ENCODE measurements around the gene REL. TPM values are rescaled to one million over a fixed set of nuclear protein-coding genes. Genes with fewer than 3 reads are reported as not detected.
A peak's percentile ranks its signal among the peaks of the same experiment; 100 is the strongest.

REL gene
- total and polyA plus RNA-seq, 9 of the 15 experiments (the other 6 are each of a cell fraction or from before 2014, with no cell fraction given), result 0.63 to 8.6 (median 6.3) TPM

GRCh38 chr2:60881047-60881932, at the start of gene REL (continued):
- TF ChIP-seq, protein P1, sequence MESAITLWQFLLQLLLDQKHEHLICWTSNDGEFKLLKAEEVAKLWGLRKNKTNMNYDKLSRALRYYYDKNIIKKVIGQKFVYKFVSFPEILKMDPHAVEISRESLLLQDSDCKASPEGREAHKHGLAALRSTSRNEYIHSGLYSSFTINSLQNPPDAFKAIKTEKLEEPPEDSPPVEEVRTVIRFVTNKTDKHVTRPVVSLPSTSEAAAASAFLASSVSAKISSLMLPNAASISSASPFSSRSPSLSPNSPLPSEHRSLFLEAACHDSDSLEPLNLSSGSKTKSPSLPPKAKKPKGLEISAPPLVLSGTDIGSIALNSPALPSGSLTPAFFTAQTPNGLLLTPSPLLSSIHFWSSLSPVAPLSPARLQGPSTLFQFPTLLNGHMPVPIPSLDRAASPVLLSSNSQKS (CRISPR knock-in tag; IDR thresholded peaks at IDR 0.05), result no peak
- no peak for TF ChIP-seq CREB5 (CRISPR knock-in tag; IDR thresholded peaks at IDR 0.05)
- 0 out of 2 replicates have a peak, but pooled peaks have one; percentile 64 for TF ChIP-seq ZBTB1 (CRISPR knock-in tag; IDR thresholded peaks at IDR 0.05; ENCODE audit: borderline replicate concordance, low read depth)
- peak; percentile 60; the same call in 1 of the 2 replicates for TF ChIP-seq MTA3 (IDR thresholded peaks at IDR 0.05; ENCODE audit: borderline replicate concordance)
- TF ChIP-seq BACH1 (tag; IDR thresholded peaks at IDR 0.05), result no peak
- peak; percentile 75; the same call in 1 of the 2 replicates for TF ChIP-seq E2F5 (CRISPR knock-in tag; IDR thresholded peaks at IDR 0.05)
- TF ChIP-seq ZNF224 (CRISPR knock-in tag; IDR thresholded peaks at IDR 0.05), result no peak
- TF ChIP-seq, protein P2, sequence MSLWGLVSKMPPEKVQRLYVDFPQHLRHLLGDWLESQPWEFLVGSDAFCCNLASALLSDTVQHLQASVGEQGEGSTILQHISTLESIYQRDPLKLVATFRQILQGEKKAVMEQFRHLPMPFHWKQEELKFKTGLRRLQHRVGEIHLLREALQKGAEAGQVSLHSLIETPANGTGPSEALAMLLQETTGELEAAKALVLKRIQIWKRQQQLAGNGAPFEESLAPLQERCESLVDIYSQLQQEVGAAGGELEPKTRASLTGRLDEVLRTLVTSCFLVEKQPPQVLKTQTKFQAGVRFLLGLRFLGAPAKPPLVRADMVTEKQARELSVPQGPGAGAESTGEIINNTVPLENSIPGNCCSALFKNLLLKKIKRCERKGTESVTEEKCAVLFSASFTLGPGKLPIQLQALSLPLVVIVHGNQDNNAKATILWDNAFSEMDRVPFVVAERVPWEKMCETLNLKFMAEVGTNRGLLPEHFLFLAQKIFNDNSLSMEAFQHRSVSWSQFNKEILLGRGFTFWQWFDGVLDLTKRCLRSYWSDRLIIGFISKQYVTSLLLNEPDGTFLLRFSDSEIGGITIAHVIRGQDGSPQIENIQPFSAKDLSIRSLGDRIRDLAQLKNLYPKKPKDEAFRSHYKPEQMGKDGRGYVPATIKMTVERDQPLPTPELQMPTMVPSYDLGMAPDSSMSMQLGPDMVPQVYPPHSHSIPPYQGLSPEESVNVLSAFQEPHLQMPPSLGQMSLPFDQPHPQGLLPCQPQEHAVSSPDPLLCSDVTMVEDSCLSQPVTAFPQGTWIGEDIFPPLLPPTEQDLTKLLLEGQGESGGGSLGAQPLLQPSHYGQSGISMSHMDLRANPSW (CRISPR knock-in tag; IDR thresholded peaks at IDR 0.05), result no peak
- no peak for TF ChIP-seq PRMT5 (CRISPR knock-in tag; IDR thresholded peaks at IDR 0.05)
- TF ChIP-seq, protein P3, sequence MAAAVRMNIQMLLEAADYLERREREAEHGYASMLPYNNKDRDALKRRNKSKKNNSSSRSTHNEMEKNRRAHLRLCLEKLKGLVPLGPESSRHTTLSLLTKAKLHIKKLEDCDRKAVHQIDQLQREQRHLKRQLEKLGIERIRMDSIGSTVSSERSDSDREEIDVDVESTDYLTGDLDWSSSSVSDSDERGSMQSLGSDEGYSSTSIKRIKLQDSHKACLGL (CRISPR knock-in tag; IDR thresholded peaks at IDR 0.05; ENCODE audit: borderline replicate concordance, poor library complexity, severe bottlenecking), result no peak
- peak; percentile 34; the same call in 1 of the 2 replicates for TF ChIP-seq SMARCC2 (IDR thresholded peaks at IDR 0.05; ENCODE audit: low read depth)
- TF ChIP-seq ZNF583 (CRISPR knock-in tag; IDR thresholded peaks at IDR 0.05), result no peak
- TF ChIP-seq ADNP (tag; IDR thresholded peaks at IDR 0.05), result no peak
- TF ChIP-seq, protein P4, sequence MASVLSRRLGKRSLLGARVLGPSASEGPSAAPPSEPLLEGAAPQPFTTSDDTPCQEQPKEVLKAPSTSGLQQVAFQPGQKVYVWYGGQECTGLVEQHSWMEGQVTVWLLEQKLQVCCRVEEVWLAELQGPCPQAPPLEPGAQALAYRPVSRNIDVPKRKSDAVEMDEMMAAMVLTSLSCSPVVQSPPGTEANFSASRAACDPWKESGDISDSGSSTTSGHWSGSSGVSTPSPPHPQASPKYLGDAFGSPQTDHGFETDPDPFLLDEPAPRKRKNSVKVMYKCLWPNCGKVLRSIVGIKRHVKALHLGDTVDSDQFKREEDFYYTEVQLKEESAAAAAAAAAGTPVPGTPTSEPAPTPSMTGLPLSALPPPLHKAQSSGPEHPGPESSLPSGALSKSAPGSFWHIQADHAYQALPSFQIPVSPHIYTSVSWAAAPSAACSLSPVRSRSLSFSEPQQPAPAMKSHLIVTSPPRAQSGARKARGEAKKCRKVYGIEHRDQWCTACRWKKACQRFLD (CRISPR knock-in tag; IDR thresholded peaks at IDR 0.05), result peak; percentile 80
